ENCODE results near the gene DEFB128. TPM values are rescaled to one million over a fixed set of nuclear protein-coding genes. Genes with fewer than 3 reads are reported as not detected.
"Not testable (repeated sequence)": the region's sequence is repeated elsewhere in the genome, so short reads cannot be mapped to it uniquely, and the experiment has no call there.

The DEFB128 gene
- total RNA-seq, 2 experiments from 2014 or later: not detected

DNA sequence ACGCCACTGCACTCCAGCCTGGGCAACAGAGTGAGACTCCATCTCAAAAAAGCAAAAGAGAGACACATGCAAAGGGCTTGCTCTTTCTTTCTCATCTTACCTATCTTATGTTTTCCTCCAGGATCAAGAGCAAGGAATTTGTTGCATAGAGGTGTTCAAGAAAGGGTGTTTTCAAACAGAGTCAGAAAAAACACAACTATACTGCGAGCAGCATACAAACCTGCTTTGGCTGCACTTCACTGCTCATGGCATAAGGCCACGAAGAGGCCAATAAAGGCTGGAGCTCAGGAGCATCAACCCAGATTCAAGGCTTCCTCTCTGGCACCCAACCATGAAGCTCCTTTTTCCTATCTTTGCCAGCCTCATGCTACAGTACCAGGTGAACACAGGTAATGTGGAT is 37.4 kb upstream of the DEFB128 start, which contains the start of gene DEFB129:
TSS of gene DEFB129 (plus strand) at position 301 of the 400 bp plus-strand sequence. CDS start at position 332, 31 bp downstream.
- DNase-seq (no peak), ATAC-seq (no peak)
- POLR2A ChIA-PET: interaction anchor here (1.0 to 1.5 kb wide), 4 partner anchors 11 to 118 kb away, joined by 3 read pairs; no protein-coding TSS in a partner anchor
- peaks cover 18% of the 10 kb centered on the region for H3K4me1 Mint-ChIP-seq (ENCODE audit: low read depth)
- TF ChIP-seq, protein P1, sequence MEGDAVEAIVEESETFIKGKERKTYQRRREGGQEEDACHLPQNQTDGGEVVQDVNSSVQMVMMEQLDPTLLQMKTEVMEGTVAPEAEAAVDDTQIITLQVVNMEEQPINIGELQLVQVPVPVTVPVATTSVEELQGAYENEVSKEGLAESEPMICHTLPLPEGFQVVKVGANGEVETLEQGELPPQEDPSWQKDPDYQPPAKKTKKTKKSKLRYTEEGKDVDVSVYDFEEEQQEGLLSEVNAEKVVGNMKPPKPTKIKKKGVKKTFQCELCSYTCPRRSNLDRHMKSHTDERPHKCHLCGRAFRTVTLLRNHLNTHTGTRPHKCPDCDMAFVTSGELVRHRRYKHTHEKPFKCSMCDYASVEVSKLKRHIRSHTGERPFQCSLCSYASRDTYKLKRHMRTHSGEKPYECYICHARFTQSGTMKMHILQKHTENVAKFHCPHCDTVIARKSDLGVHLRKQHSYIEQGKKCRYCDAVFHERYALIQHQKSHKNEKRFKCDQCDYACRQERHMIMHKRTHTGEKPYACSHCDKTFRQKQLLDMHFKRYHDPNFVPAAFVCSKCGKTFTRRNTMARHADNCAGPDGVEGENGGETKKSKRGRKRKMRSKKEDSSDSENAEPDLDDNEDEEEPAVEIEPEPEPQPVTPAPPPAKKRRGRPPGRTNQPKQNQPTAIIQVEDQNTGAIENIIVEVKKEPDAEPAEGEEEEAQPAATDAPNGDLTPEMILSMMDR (IDR thresholded peaks at IDR 0.05): no peak
- peak within 1 kb of the TSS; percentile 30 for H3K27ac Mint-ChIP-seq
- no peak within 1 kb of the TSS for H3K4me3 Mint-ChIP-seq
- no peaks in the 10 kb centered on the region for H3K36me3 Mint-ChIP-seq (ENCODE audit: low read depth)
- intact Hi-C loops (cut with micrococcal nuclease): no loop called here
- peaks cover 4% of the 10 kb centered on the region for H3K9me3 Mint-ChIP-seq
- CTCF ChIA-PET: interaction anchor here (1.0 to 5.2 kb wide), 5 partner anchors 13 to 103 kb away, joined by 3 to 25 read pairs (median 5); no protein-coding TSS in a partner anchor
- H3K27me3 Mint-ChIP-seq: peaks cover 2% of the 10 kb centered on the region

DNA sequence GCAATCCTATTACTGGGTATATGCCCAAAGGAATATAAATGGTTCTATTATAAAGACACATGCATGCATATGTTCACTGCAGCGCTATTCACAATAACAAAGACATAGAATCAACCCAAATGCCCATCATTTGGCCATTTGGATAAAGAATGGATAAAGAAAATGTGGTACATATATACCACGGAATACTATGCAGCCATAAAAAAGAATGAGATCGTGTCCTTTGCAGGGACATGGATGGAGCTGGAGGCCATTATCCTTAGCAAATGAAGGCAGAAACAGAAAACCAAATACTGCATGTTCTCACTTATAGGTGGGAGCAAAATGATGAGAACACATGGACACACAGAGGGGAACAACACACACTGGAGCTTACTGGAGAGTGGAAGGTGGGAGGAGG is 36.4 kb upstream of the DEFB128 start:
- H3K4me3 Mint-ChIP-seq; DNase-seq; H3K27me3 Mint-ChIP-seq; intact Hi-C loops (cut with micrococcal nuclease); H3K9me3 Mint-ChIP-seq; ATAC-seq; H3K27ac Mint-ChIP-seq; H3K36me3 Mint-ChIP-seq (ENCODE audit: low read depth): not testable (repeated sequence)
- POLR2A ChIA-PET: interaction anchor here (1.5 kb wide), 1 partner anchor 12 kb away, joined by 3 read pairs; no protein-coding TSS in a partner anchor
- H3K4me1 Mint-ChIP-seq (ENCODE audit: low read depth): peaks cover 18% of the 10 kb centered on the region
- CTCF ChIA-PET: interaction anchor here (1.0 to 5.2 kb wide), 6 partner anchors 10 to 105 kb away, joined by 3 to 25 read pairs (median 6); no protein-coding TSS in a partner anchor

- no peak overlapping the region for H3K4me3 Mint-ChIP-seq
- no peaks in the 10 kb centered on the region for H3K4me1 Mint-ChIP-seq (ENCODE audit: low read depth)
- DNase-seq (no peak), ATAC-seq (no peak)
- CTCF ChIA-PET: no interaction called here
- intact Hi-C loops (cut with micrococcal nuclease): no loop called here
- TF ChIP-seq, protein P1 (IDR thresholded peaks at IDR 0.05): no peak
- peaks cover 3% of the 10 kb centered on the region for H3K9me3 Mint-ChIP-seq
- POLR2A ChIA-PET: no interaction called here
- no peak overlapping the region for H3K27ac Mint-ChIP-seq
- H3K36me3 Mint-ChIP-seq (ENCODE audit: low read depth): no peaks in the 10 kb centered on the region
- peaks cover 12% of the 10 kb centered on the region for H3K27me3 Mint-ChIP-seq
Measured at GRCh38 chr20:221258-221830, 31.8 kb upstream of the DEFB128 start.

- H3K4me3 Mint-ChIP-seq: no peak overlapping the region
- H3K9me3 Mint-ChIP-seq: no peaks in the 10 kb centered on the region
- peaks cover 12% of the 10 kb centered on the region for H3K27me3 Mint-ChIP-seq
- H3K36me3 Mint-ChIP-seq (ENCODE audit: low read depth): no peaks in the 10 kb centered on the region
- TF ChIP-seq, protein P1 (IDR thresholded peaks at IDR 0.05): no peak
- intact Hi-C loops (cut with micrococcal nuclease): no loop called here
- ChIA-PET POLR2A (interaction anchor here (0.5 kb wide), 1 partner anchor 203 kb away, joined by 4 read pairs; no protein-coding TSS in a partner anchor), CTCF (interaction anchor here (1.5 to 1.6 kb wide), 2 partner anchors 24 to 47 kb away, joined by 5 to 8 read pairs; no protein-coding TSS in a partner anchor)
- no peaks in the 10 kb centered on the region for H3K4me1 Mint-ChIP-seq (ENCODE audit: low read depth)
- peak; percentile 7 for DNase-seq
- ATAC-seq: no peak
- H3K27ac Mint-ChIP-seq: no peak overlapping the region
Measured at GRCh38 chr20:219290-220115, 30.0 kb upstream of the DEFB128 start.

GRCh38 chr20:217266-217665 is 27.8 kb upstream of the DEFB128 start:
- Mint-ChIP-seq H3K27me3 (peaks cover 10% of the 10 kb centered on the region), H3K27ac (no peak overlapping the region), H3K4me1 (ENCODE audit: low read depth) (no peaks in the 10 kb centered on the region), H3K4me3 (no peak overlapping the region), H3K9me3 (no peaks in the 10 kb centered on the region), H3K36me3 (ENCODE audit: low read depth) (no peaks in the 10 kb centered on the region)
- TF ChIP-seq, protein P1 (IDR thresholded peaks at IDR 0.05): no peak
- DNase-seq: no peak
- intact Hi-C loops (cut with micrococcal nuclease): no loop called here
- ATAC-seq: no peak
- CTCF ChIA-PET: interaction anchor here (0.9 to 5.2 kb wide), 3 partner anchors 8 to 48 kb away, joined by 3 to 34 read pairs (median 6); no protein-coding TSS in a partner anchor
- POLR2A ChIA-PET: no interaction called here

Data from activated CD8-positive, alpha-beta T cell treated with anti-CD3 and anti-CD28 coated beads for 36 hours (primary cell).